Endodermal cell (in vitro differentiated cells): ENCODE data around the gene NSMCE4A. TPM values are rescaled to one million over a fixed set of nuclear protein-coding genes. Genes with fewer than 3 reads are reported as not detected.
"Not testable (repeated sequence)": the region's sequence is repeated elsewhere in the genome, so short reads cannot be mapped to it uniquely, and the experiment has no call there.

Experiments
- DNase-seq: peaks from one replicate; pipeline ENCODE4 v3.0.0-alpha.2; 2017
- H3K27ac ChIP-seq: 2 replicates; pipeline ENCODE4 v1.5.1; 2013; ENCODE audit warnings: mild to moderate bottlenecking, low read depth, low read length, moderate library complexity
- H3K27me3 ChIP-seq: 2 replicates; pipeline ENCODE4 v1.6.1; 2013; ENCODE audit warnings: mild to moderate bottlenecking, low read length, moderate library complexity; ENCODE audit not compliant: insufficient read depth, control insufficient read depth, poor library complexity, severe bottlenecking
- H3K36me3 ChIP-seq: 2 replicates; pipeline ENCODE4 v1.7.0; 2013; ENCODE audit warnings: mild to moderate bottlenecking, low read length, moderate library complexity; ENCODE audit not compliant: control insufficient read depth, insufficient read depth
- H3K4me1 ChIP-seq: one replicate; pipeline ENCODE4 v1.7.0; 2013; ENCODE audit warnings: low read length; ENCODE audit not compliant: control insufficient read depth, insufficient read depth
- H3K4me3 ChIP-seq: 2 replicates; pipeline ENCODE4 v1.5.1; 2013; ENCODE audit warnings: mild to moderate bottlenecking, low read length, moderate library complexity
- H3K9ac ChIP-seq: 2 replicates; pipeline ENCODE4 v1.6.1; 2013; ENCODE audit warnings: mild to moderate bottlenecking, low read length, moderate library complexity; ENCODE audit not compliant: poor library complexity, severe bottlenecking; ENCODE audit errors: extremely low read depth
- H3K9me3 ChIP-seq: 2 replicates; pipeline ENCODE4 v1.6.1; 2013; ENCODE audit warnings: mild to moderate bottlenecking, low read length, moderate library complexity; ENCODE audit not compliant: control insufficient read depth
- H3K27ac Mint-ChIP-seq: 2 replicates; pipeline ENCODE4 v1.8.0; 2020; ENCODE audit warnings: mixed read lengths
- H3K27me3 Mint-ChIP-seq: 2 replicates; pipeline ENCODE4 v1.8.0; 2021; ENCODE audit warnings: mild to moderate bottlenecking, mixed read lengths; ENCODE audit not compliant: insufficient read depth
- H3K36me3 Mint-ChIP-seq: 2 replicates; pipeline ENCODE4 v1.8.0; 2020; ENCODE audit warnings: low read depth, mixed read lengths
- H3K4me1 Mint-ChIP-seq: 2 replicates; pipeline ENCODE4 v1.8.0; 2020; ENCODE audit warnings: mixed read lengths
- H3K4me3 Mint-ChIP-seq: 2 replicates; pipeline ENCODE4 v1.8.0; 2020; ENCODE audit warnings: mild to moderate bottlenecking, moderate library complexity, mixed read lengths
- H3K9me3 Mint-ChIP-seq: 2 replicates; pipeline ENCODE4 v1.8.0; 2020; ENCODE audit warnings: mild to moderate bottlenecking, mixed read lengths
- WGBS, 2 experiments: methylation state at CpG; one replicate each; pipeline versions ENCODE4 v1.1.5 to v1.1.7; 2013; ENCODE audit warnings: missing lambda C conversion rate in 2 of 2, mixed read lengths in 1 of 2; ENCODE audit not compliant: insufficient coverage in 1 of 2, insufficient read length in 1 of 2; 5-methylcytosine and 5-hydroxymethylcytosine counted together
- total RNA-seq, 2 donors: library from RNA; stranded (reverse); fragmentation: NEBNext Ultra II Directional in 1 of 2; extraction: Animal tissue kit (Norgen Biotek cat#: 25700) in 1 of 2; gene quantifications; 2 replicates in 1 of 2; 3 replicates in 1 of 2; pipeline ENCODE4 v1.2.1, GENCODE V29; 2021
- TF ChIP-seq, protein P1 (sequence below): fragments of 200-600 bp; sonication (generic); conservative IDR thresholded peaks from 2 replicates; pipeline ENCODE4 v1.5.0; 2021; ENCODE audit warnings: antibody characterized with exemption, mild to moderate bottlenecking

Gene NSMCE4A
- total RNA-seq, 2 donors from 2014 or later: 55.3 to 69.7 TPM

DNA sequence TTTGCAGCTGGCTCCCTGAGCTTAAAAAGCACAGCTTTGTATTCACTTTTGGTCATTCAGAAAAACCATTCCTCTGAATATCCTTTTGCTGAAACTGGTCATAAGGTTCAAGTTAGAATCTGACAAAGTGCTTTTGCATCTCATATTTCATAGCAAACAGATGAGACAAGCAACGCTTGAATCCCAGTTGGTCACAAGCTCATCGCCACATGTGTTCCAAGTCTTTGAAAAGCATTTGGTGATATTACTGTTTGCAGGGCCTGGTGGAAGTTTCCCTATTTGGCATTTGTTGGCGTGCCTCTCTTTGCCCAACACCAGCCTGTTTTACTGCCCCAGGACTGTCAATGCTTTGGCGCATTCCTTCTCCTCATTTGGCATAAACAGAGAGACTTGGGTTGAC is 24.3 kb upstream of the NSMCE4A start:
- Histone ChIP-seq H3K36me3 (no peaks in the 10 kb centered on the region), H3K9ac (no peak overlapping the region), H3K9me3 (peaks cover 20% of the 10 kb centered on the region), H3K27me3 (no peaks in the 10 kb centered on the region), H3K27ac (no peak overlapping the region), H3K4me3 (no peak overlapping the region), H3K4me1 (peaks cover 4% of the 10 kb centered on the region)
- Mint-ChIP-seq H3K27ac (no peak overlapping the region), H3K4me1 (peaks cover 16% of the 10 kb centered on the region), H3K4me3 (no peak overlapping the region), H3K9me3 (peaks cover 32% of the 10 kb centered on the region), H3K36me3 (peaks cover under 1% of the 10 kb centered on the region), H3K27me3 (peaks cover 2% of the 10 kb centered on the region)
- DNase-seq: no peak
- 94 to 100% methylated on average over 4 of the region's 4 CpGs for WGBS, 2 experiments
- TF ChIP-seq, protein P1, sequence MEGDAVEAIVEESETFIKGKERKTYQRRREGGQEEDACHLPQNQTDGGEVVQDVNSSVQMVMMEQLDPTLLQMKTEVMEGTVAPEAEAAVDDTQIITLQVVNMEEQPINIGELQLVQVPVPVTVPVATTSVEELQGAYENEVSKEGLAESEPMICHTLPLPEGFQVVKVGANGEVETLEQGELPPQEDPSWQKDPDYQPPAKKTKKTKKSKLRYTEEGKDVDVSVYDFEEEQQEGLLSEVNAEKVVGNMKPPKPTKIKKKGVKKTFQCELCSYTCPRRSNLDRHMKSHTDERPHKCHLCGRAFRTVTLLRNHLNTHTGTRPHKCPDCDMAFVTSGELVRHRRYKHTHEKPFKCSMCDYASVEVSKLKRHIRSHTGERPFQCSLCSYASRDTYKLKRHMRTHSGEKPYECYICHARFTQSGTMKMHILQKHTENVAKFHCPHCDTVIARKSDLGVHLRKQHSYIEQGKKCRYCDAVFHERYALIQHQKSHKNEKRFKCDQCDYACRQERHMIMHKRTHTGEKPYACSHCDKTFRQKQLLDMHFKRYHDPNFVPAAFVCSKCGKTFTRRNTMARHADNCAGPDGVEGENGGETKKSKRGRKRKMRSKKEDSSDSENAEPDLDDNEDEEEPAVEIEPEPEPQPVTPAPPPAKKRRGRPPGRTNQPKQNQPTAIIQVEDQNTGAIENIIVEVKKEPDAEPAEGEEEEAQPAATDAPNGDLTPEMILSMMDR: no peak

DNA sequence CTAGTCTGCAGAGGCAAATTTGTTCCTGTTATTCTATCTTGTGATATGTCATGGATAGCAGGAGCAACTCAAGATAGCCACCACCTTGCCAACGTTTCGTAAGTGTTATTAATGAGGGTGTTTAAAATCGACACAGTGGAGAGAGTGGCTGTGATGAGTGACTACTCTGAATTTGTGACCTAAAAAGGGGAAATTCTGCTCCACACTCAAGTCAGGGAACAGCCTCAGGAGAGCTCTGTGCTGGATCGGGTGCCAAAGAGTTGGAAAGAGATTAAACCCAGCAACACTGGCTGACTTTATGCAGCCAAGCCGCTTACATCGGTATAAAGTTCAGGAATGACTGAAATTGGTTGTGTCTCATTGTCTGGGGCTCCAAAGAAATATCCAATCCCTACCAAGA is 23.4 kb upstream of the NSMCE4A start:
- H3K4me3 ChIP-seq: no peak overlapping the region
- DNase-seq: no peak
- Mint-ChIP-seq H3K4me1 (peaks cover 24% of the 10 kb centered on the region), H3K27me3 (peaks cover 2% of the 10 kb centered on the region), H3K27ac (no peak overlapping the region), H3K9me3 (peaks cover 29% of the 10 kb centered on the region), H3K36me3 (no peaks in the 10 kb centered on the region), H3K4me3 (no peak overlapping the region)
- WGBS, 2 experiments: 82 to 92% methylated on average over 4 to 6 of the region's 6 CpGs
- no peaks in the 10 kb centered on the region for H3K36me3 ChIP-seq
- TF ChIP-seq, protein P1: no peak
- peaks cover 5% of the 10 kb centered on the region for H3K4me1 ChIP-seq
- no peak overlapping the region for H3K27ac ChIP-seq
- H3K9ac ChIP-seq: no peak overlapping the region
- no peaks in the 10 kb centered on the region for H3K27me3 ChIP-seq
- peaks cover 20% of the 10 kb centered on the region for H3K9me3 ChIP-seq

DNA sequence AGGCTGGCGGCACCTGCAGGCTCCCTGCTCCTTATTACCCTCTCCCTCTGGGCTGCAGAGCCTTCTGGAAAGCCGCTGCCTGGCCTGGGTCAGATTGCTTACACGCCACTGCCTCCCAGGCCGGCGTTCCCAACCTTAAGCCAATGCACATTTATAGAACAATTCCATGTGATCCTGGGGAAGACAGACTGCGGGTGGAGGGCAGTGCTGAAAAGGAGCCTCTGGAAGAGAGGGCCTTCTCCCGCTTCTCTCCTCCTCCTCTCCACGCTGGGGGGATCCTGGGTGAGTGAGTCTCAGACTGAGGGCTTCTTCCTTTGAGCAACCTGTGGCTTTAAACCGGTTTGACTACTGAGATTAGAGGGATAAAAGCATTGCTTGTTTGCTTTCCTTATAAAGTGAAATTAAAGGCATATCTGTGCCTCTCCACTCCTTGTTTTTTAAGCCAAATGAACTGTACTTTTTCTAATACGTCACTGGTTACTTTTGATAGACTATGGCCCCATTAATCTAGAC is 19.5 kb upstream of the NSMCE4A start:
- H3K4me3 ChIP-seq: no peak overlapping the region
- peaks cover 3% of the 10 kb centered on the region for H3K9me3 Mint-ChIP-seq
- 56 to 72% methylated on average over 3 to 10 of the region's 10 CpGs for WGBS, 2 experiments
- H3K27ac Mint-ChIP-seq: peak overlapping the region; percentile 76
- H3K36me3 Mint-ChIP-seq: no peaks in the 10 kb centered on the region
- TF ChIP-seq, protein P1: no peak
- H3K27me3 Mint-ChIP-seq: peaks cover 2% of the 10 kb centered on the region
- no peaks in the 10 kb centered on the region for H3K9me3 ChIP-seq
- peaks cover 5% of the 10 kb centered on the region for H3K4me1 ChIP-seq
- peaks cover 24% of the 10 kb centered on the region for H3K4me1 Mint-ChIP-seq
- H3K9ac ChIP-seq: no peak overlapping the region
- H3K27me3 ChIP-seq: no peaks in the 10 kb centered on the region
- no peak overlapping the region for H3K27ac ChIP-seq
- no peaks in the 10 kb centered on the region for H3K36me3 ChIP-seq
- DNase-seq: peak; percentile 79
- H3K4me3 Mint-ChIP-seq: no peak overlapping the region

DNA sequence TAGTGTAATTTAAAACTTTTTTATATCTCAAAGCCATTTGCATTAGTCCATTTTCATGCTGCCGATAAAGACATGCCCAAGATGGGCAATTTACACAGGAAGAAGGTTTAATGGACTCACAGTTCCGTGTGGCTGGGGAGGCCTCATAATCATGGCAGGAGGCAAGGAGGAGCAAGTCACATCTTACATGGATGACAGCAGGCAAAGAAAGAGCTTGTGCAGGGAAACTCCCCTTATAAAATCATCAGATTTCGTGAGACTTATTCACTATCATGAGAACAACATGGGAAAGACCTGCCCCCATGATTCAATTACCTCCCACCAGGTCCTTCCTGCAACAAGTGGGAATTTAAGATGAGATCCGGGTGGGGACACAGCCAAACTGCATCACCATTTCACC is 16.7 kb upstream of the NSMCE4A start:
- H3K9me3 ChIP-seq, H3K27me3 Mint-ChIP-seq: not testable (repeated sequence)

More for the DNA sequence above, 16.7 kb upstream of the NSMCE4A start:
- not testable (repeated sequence) for H3K9ac ChIP-seq, H3K27ac ChIP-seq, H3K36me3 Mint-ChIP-seq, H3K36me3 ChIP-seq, H3K4me3 ChIP-seq, H3K27ac Mint-ChIP-seq, H3K4me3 Mint-ChIP-seq, H3K27me3 ChIP-seq, DNase-seq, H3K9me3 Mint-ChIP-seq, H3K4me1 ChIP-seq
- H3K4me1 Mint-ChIP-seq: peaks cover 24% of the 10 kb centered on the region
- WGBS, 2 experiments: 92 to 100% methylated on average over 3 to 4 of the region's 4 CpGs
